Endothelial cell of umbilical vein (primary cell): ENCODE measurements around the gene BCL2. TPM values are rescaled to one million over a fixed set of nuclear protein-coding genes. Genes with fewer than 3 reads are reported as not detected.

Source experiments
- BruUV-seq: library from RNA; stranded (reverse); fragments of 400-500 nt; replicated peaks from 2 replicates; lab custom pipeline; 2021; lab: Mats Ljungman, UMichigan
- CTCF ChIA-PET: fragments of 300-600, 350-600 bp; sonication (Branson Sonifier 250); formaldehyde crosslinking; loops from one replicate; lab custom pipeline; 2021; ENCODE audit warnings: antibody characterized with exemption, inconsistent platforms; lab: Charles Lee
- POLR2A ChIA-PET: fragments of 300-600, 350-600 bp; sonication (Branson Sonifier 250); formaldehyde crosslinking; loops from one replicate; lab custom pipeline; 2021; ENCODE audit warnings: antibody characterized with exemption, inconsistent platforms; lab: Charles Lee
- DNase-seq: peaks from one replicate; pipeline ENCODE4 v3.0.0-alpha.2; 2011; ENCODE audit warnings: low read depth, low spot score
- FAIRE-seq: peaks from 2 replicates; lab custom pipeline; 2011; peaks lifted over from hg19 to GRCh38; lab: Jason Lieb, UNC
- H2AFZ ChIP-seq: 2 replicates; pipeline ENCODE4 v1.6.0; 2012; ENCODE audit warnings: low read depth, low read length, control low read depth, inconsistent platforms
- H3K27ac ChIP-seq: 2 replicates; pipeline ENCODE4 v1.5.1; 2011; ENCODE audit warnings: low read depth, mild to moderate bottlenecking, control low read depth, low read length, moderate library complexity; ENCODE audit not compliant: insufficient read depth
- H3K27me3 ChIP-seq, 2 experiments: 2 replicates each; pipeline versions ENCODE4 v1.6.0 to v1.6.1; 2011; ENCODE audit warnings: low read length in 2 of 2, mixed read lengths in 1 of 2; ENCODE audit not compliant: control insufficient read depth in 2 of 2, insufficient read depth in 2 of 2
- H3K36me3 ChIP-seq, 2 experiments: 2 replicates in 1 of 2; 3 replicates in 1 of 2; pipeline ENCODE4 v1.5.1; 2011; ENCODE audit warnings: low read length in 2 of 2, mild to moderate bottlenecking in 1 of 2, moderate library complexity in 1 of 2; ENCODE audit not compliant: control insufficient read depth in 2 of 2, insufficient read depth in 2 of 2; ENCODE audit errors: extremely low read depth in 1 of 2
- H3K4me1 ChIP-seq: 3 replicates; pipeline ENCODE4 v1.5.1; 2011; ENCODE audit warnings: mild to moderate bottlenecking, low read length; ENCODE audit not compliant: control insufficient read depth, insufficient read depth; ENCODE audit errors: extremely low read depth
- H3K4me2 ChIP-seq: 2 replicates; pipeline ENCODE4 v1.6.1; 2011; ENCODE audit warnings: low read length, control low read depth, mixed read lengths; ENCODE audit not compliant: insufficient read depth
- H3K4me3 ChIP-seq, 3 experiments: fragments of 200-600 bp in 1 of 3; sonication (generic), shearing (Covaris generic) in 1 of 3; replicated peaks in 1 of 3; 2 replicates each; pipeline ENCODE4 v1.5.1; 2011 to 2016; ENCODE audit warnings: control low read depth in 3 of 3, low read length in 3 of 3, mild to moderate bottlenecking in 2 of 3, inconsistent platforms in 1 of 3, low read depth in 1 of 3, moderate library complexity in 1 of 3; ENCODE audit not compliant: insufficient read depth in 1 of 3
- H3K79me2 ChIP-seq: 2 replicates; pipeline ENCODE4 v1.6.0; 2012; ENCODE audit warnings: low read length, inconsistent platforms; ENCODE audit not compliant: control insufficient read depth, insufficient read depth
- H3K9ac ChIP-seq: replicated peaks from 2 replicates; pipeline ENCODE3; 2011; ENCODE audit warnings: low read length, control low read depth; ENCODE audit not compliant: insufficient read depth; ENCODE audit errors: extremely low read depth
- H3K9me1 ChIP-seq: replicated peaks from 3 replicates; pipeline ENCODE4 v1.6.0; 2011; ENCODE audit warnings: mild to moderate bottlenecking, low read length; ENCODE audit not compliant: control insufficient read depth, insufficient read depth; ENCODE audit errors: extremely low read depth
- H3K9me3 ChIP-seq: replicated peaks from 2 replicates; pipeline ENCODE4 v1.5.1; 2012; ENCODE audit warnings: low read length, inconsistent platforms; ENCODE audit not compliant: control insufficient read depth, insufficient read depth
- H4K20me1 ChIP-seq: replicated peaks from 2 replicates; pipeline ENCODE3; 2011; ENCODE audit warnings: mild to moderate bottlenecking, low read length; ENCODE audit not compliant: control insufficient read depth, insufficient read depth; ENCODE audit errors: extremely low read depth
- POLR2A ChIP-seq: IDR thresholded peaks from 2 replicates; pipeline ENCODE4 v1.6.1; 2012; ENCODE audit warnings: low read depth, mild to moderate bottlenecking, control low read depth, low read length
- dilution Hi-C: fragments of 300-500 bp; cut with MboI; formaldehyde crosslinking; loops from one replicate; pipeline ENCODE4 v1.15.0; 2019; ENCODE audit warnings: low sequenced_read_pairs; ENCODE audit not compliant: extremely low pct_ligation_motif_present
- intact Hi-C: fragments of 100-400 bp; cut with micrococcal nuclease; formaldehyde crosslinking; loops from one replicate; pipeline ENCODE4 v1.10.0; 2022
- polyA plus RNA-seq, 4 experiments: library from polyadenylated mRNA; depleted of rRNA in 3 of 4; stranded (reverse) in 3 of 4; unstranded in 1 of 4; fragments of >200 nt; gene quantifications; 2 replicates each; pipeline versions ENCODE4 v1.2.1 to v1.2.3, GENCODE V29; 2011 to 2012; ENCODE audit warnings: missing spikeins in 1 of 4
- total RNA-seq: library from RNA; stranded (reverse); gene quantifications from 2 replicates; pipeline ENCODE4 v1.2.3, GENCODE V29; 2021
- TF ChIP-seq, protein P1 (sequence below): IDR thresholded peaks from 2 replicates; pipeline ENCODE4 v1.6.1; 2011; ENCODE audit not compliant: insufficient read depth, insufficient read length
- TF ChIP-seq, protein P2 (sequence below), 2 donors: IDR thresholded peaks; 1 replicate in 1 of 2; 2 replicates in 1 of 2; pipeline ENCODE4 v1.5.1; 2011; ENCODE audit warnings: low read length in 2 of 2, mild to moderate bottlenecking in 2 of 2, moderate library complexity in 2 of 2, control low read depth in 1 of 2, inconsistent platforms in 1 of 2, low read depth in 1 of 2; ENCODE audit not compliant: insufficient read depth in 1 of 2; ENCODE audit errors: extremely low read depth in 1 of 2

The BCL2 gene
- total and polyA plus RNA-seq, 2 donors (not counting 3 experiments of a cell fraction or from before 2014, with no cell fraction given), result 0.35 to 5.0 TPM

DNA sequence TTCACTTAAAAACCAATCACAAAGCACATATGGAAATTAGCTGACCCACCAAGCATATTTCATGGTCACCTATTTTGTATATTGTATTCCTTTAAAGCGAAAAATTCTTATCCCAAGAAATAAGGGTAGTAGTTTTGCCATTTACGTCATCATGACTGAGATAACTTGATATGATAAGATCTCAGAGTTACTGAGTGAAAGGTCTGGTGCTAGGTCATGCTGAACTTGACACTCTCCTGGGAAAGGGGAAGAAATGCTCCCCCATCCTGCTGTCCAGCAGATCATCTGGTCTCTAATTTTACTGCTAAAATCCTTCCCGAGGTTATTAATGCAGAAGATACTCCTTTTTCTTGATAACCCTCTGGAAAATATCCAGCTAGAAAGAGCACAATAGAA lies 78.3 kb downstream of the BCL2 start:
- POLR2A ChIA-PET, result no interaction called here
- no TSS peak for BruUV-seq
- dilution Hi-C loops, result no loop called here

More for the DNA sequence above, 78.3 kb downstream of the BCL2 start:
- H3K36me3 ChIP-seq, result no peaks in the 10 kb centered on the region
- H3K4me2 ChIP-seq, result no peak overlapping the region
- FAIRE-seq (no peak), DNase-seq (no peak)
- H3K9me3 ChIP-seq, result no peaks in the 10 kb centered on the region
- H3K9ac ChIP-seq, result no peak overlapping the region
- H4K20me1 ChIP-seq, result no peaks in the 10 kb centered on the region
- CTCF ChIA-PET, result no interaction called here
- no peak overlapping the region for H3K4me3 ChIP-seq
- intact Hi-C loops, result no loop called here
- H3K79me2 ChIP-seq, result no peaks in the 10 kb centered on the region
- peaks cover 3% of the 10 kb centered on the region for H3K4me1 ChIP-seq
- no peak overlapping the region for H3K27ac ChIP-seq
- H3K27me3 ChIP-seq, result no peaks in the 10 kb centered on the region
- no peak overlapping the region for H2AFZ ChIP-seq
- TF ChIP-seq, protein P1, sequence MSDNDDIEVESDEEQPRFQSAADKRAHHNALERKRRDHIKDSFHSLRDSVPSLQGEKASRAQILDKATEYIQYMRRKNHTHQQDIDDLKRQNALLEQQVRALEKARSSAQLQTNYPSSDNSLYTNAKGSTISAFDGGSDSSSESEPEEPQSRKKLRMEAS, result no peak
- TF ChIP-seq, protein P2, sequence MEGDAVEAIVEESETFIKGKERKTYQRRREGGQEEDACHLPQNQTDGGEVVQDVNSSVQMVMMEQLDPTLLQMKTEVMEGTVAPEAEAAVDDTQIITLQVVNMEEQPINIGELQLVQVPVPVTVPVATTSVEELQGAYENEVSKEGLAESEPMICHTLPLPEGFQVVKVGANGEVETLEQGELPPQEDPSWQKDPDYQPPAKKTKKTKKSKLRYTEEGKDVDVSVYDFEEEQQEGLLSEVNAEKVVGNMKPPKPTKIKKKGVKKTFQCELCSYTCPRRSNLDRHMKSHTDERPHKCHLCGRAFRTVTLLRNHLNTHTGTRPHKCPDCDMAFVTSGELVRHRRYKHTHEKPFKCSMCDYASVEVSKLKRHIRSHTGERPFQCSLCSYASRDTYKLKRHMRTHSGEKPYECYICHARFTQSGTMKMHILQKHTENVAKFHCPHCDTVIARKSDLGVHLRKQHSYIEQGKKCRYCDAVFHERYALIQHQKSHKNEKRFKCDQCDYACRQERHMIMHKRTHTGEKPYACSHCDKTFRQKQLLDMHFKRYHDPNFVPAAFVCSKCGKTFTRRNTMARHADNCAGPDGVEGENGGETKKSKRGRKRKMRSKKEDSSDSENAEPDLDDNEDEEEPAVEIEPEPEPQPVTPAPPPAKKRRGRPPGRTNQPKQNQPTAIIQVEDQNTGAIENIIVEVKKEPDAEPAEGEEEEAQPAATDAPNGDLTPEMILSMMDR (IDR thresholded peaks at IDR 0.05; ENCODE audit: extremely low read depth in 1 of 2, insufficient read depth in 1 of 2, low read depth in 1 of 2, low read length in 2 of 2), result no peak
- TF ChIP-seq POLR2A, result no peak
- no peaks in the 10 kb centered on the region for H3K9me1 ChIP-seq
